Type B pancreatic cell (in vitro differentiated cells): Measurements from ENCODE around the gene DYNLRB1. TPM values are rescaled to one million over a fixed set of nuclear protein-coding genes. Genes with fewer than 3 reads are reported as not detected.
"Not testable (repeated sequence)": the region's sequence is repeated elsewhere in the genome, so short reads cannot be mapped to it uniquely, and the experiment has no call there.

ENCODE experiments used
- DNase-seq: peaks from one replicate; pipeline ENCODE4 v3.0.0; 2021; ENCODE audit warnings: mixed read lengths; ENCODE audit not compliant: unreplicated experiment; ENCODE audit errors: extremely low spot score
- H3K27ac Mint-ChIP-seq: 2 replicates; pipeline ENCODE4 v1.8.0; 2021; ENCODE audit warnings: mild to moderate bottlenecking, mixed read lengths
- H3K27me3 Mint-ChIP-seq: 2 replicates; pipeline ENCODE4 v1.8.0; 2021; ENCODE audit warnings: mixed read lengths
- H3K36me3 Mint-ChIP-seq: 2 replicates; pipeline ENCODE4 v1.8.0; 2021; ENCODE audit warnings: mixed read lengths
- H3K4me1 Mint-ChIP-seq: one replicate; pipeline ENCODE4 v1.8.0; 2021; ENCODE audit warnings: mixed read lengths; ENCODE audit not compliant: unreplicated experiment
- H3K4me3 Mint-ChIP-seq: 2 replicates; pipeline ENCODE4 v1.8.0; 2021; ENCODE audit warnings: mild to moderate bottlenecking, mixed read lengths
- H3K9me3 Mint-ChIP-seq: 2 replicates; pipeline ENCODE4 v1.8.0; 2021; ENCODE audit warnings: mixed read lengths
- total RNA-seq: library from RNA; stranded (reverse); gene quantifications from 2 replicates; pipeline ENCODE4 v1.2.1, GENCODE V29; 2021; ENCODE audit warnings: low replicate concordance
- TF ChIP-seq, protein P1 (sequence below): fragments of 200-600 bp; sonication (generic); conservative IDR thresholded peaks from 2 replicates; pipeline ENCODE4 v1.5.0; 2021; ENCODE audit warnings: antibody characterized with exemption, mild to moderate bottlenecking

The DYNLRB1 gene
- total RNA-seq, 1 donor from 2014 or later: 164 TPM

GRCh38 chr20:34514897-34515483 is 1.2 kb upstream of the DYNLRB1 start:
- H3K27me3 Mint-ChIP-seq: no peaks in the 10 kb centered on the region
- peaks cover 40% of the 10 kb centered on the region for H3K4me1 Mint-ChIP-seq
- H3K27ac Mint-ChIP-seq: peak overlapping the region; percentile 100
- DNase-seq: no peak
- peak overlapping the region; percentile 99 for H3K4me3 Mint-ChIP-seq
- no peaks in the 10 kb centered on the region for H3K9me3 Mint-ChIP-seq
- TF ChIP-seq, protein P1, sequence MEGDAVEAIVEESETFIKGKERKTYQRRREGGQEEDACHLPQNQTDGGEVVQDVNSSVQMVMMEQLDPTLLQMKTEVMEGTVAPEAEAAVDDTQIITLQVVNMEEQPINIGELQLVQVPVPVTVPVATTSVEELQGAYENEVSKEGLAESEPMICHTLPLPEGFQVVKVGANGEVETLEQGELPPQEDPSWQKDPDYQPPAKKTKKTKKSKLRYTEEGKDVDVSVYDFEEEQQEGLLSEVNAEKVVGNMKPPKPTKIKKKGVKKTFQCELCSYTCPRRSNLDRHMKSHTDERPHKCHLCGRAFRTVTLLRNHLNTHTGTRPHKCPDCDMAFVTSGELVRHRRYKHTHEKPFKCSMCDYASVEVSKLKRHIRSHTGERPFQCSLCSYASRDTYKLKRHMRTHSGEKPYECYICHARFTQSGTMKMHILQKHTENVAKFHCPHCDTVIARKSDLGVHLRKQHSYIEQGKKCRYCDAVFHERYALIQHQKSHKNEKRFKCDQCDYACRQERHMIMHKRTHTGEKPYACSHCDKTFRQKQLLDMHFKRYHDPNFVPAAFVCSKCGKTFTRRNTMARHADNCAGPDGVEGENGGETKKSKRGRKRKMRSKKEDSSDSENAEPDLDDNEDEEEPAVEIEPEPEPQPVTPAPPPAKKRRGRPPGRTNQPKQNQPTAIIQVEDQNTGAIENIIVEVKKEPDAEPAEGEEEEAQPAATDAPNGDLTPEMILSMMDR: no peak
- H3K36me3 Mint-ChIP-seq: peaks cover 15% of the 10 kb centered on the region

DNA sequence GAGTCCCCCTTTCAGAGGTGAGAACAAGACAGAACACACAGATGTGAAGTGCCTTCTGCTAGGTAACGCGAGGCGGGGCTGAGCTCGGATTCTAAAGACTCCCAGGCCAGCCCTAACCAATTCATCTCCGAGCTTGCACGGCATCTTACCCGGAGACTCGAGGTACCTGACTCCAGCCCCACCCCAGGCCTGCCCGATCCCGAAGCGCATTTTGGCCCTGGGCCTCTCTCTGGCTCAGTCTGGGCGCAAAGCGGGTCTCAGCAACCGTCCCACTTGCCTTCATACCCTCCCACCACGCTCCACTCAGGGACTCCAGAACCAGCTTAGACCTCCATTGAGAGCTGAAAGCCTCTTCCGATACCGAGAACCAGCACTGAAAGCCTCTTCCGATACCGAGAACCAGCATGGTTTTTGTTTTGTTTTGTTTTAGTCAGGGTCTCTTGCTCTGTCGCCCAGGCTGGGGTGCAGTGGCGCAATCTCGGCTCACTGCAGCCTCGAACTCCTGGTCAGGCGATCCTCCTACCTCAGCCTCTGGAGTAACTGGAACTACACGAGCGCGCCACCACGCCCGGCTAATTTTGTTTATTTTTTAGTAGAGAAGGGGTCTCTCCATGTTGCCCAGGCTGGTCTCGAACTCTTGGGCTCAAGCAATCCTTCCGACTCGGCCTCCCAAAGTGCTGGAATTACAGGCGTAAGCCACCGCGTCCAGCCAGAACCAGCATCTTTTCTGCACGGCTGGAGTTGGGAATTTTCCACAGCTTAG is 557 bp upstream of the DYNLRB1 start:
- no peaks in the 10 kb centered on the region for H3K9me3 Mint-ChIP-seq
- peak; percentile 87 for DNase-seq
- H3K4me3 Mint-ChIP-seq: peak overlapping the region; percentile 99
- peak overlapping the region; percentile 100 for H3K27ac Mint-ChIP-seq
- peaks cover 40% of the 10 kb centered on the region for H3K4me1 Mint-ChIP-seq
- TF ChIP-seq, protein P1: no peak
- H3K36me3 Mint-ChIP-seq: peaks cover 18% of the 10 kb centered on the region
- H3K27me3 Mint-ChIP-seq: no peaks in the 10 kb centered on the region

DNA sequence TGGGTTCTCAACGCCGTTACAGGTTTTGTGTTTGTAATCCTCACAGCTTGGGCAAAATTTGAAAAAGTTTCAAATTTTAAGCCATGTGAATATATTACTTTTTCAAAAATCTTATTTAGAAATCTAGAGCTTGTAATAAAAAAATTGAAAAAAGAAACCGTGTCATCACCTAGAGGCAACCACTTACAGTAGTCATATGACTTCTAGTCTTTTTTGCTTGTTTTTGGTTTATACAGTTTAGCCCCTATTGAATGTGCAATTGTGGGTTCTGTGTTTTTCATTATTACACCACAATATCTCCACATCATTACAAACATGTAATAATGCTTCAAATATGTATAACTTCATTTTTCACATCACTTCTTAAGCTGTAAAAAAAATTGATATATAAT is 888 bp downstream of the DYNLRB1 start:
- H3K4me1 Mint-ChIP-seq: peaks cover 41% of the 10 kb centered on the region
- peaks cover 21% of the 10 kb centered on the region for H3K36me3 Mint-ChIP-seq
- no peaks in the 10 kb centered on the region for H3K27me3 Mint-ChIP-seq
- DNase-seq: no peak
- no peaks in the 10 kb centered on the region for H3K9me3 Mint-ChIP-seq
- TF ChIP-seq, protein P1: no peak
- H3K4me3 Mint-ChIP-seq: peak overlapping the region; percentile 99
- peak overlapping the region; percentile 100 for H3K27ac Mint-ChIP-seq

DNA sequence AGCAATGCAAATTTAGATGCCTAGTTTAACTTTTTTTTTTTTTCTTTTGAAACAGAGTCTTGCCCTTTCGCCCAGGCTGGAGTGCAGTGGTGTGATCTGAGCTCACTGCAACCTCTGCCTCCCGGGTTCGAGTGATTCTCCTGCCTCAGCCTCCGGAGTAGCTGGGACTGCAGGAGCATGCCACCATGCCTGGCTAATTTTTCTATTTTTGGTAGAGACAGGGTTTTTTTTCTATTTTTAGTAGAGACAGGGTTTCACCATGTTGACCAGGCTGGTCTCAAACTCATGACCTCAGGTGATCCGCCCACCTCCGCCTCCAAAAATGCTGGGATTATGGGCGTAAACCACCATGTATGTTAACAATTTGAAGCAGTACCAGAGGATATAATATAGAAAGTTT is 2.6 kb downstream of the DYNLRB1 start:
- Mint-ChIP-seq H3K4me1 (peaks cover 40% of the 10 kb centered on the region), H3K36me3 (peaks cover 20% of the 10 kb centered on the region)

GRCh38 chr20:34519841-34520240 is 3.6 kb downstream of the DYNLRB1 start:
- peaks cover 24% of the 10 kb centered on the region for H3K36me3 Mint-ChIP-seq
- H3K9me3 Mint-ChIP-seq, H3K4me3 Mint-ChIP-seq, H3K27me3 Mint-ChIP-seq: not testable (repeated sequence)
- peaks cover 41% of the 10 kb centered on the region for H3K4me1 Mint-ChIP-seq
- H3K27ac Mint-ChIP-seq: peak overlapping the region; percentile 21
- DNase-seq: peak; percentile 37

More for the DNA sequence above, 2.6 kb downstream of the DYNLRB1 start:
- not testable (repeated sequence) for H3K9me3 Mint-ChIP-seq, H3K27me3 Mint-ChIP-seq
- Mint-ChIP-seq H3K27ac (peak overlapping the region; percentile 61), H3K4me3 (peak overlapping the region; percentile 84)
- DNase-seq: peak; percentile 47

DNA sequence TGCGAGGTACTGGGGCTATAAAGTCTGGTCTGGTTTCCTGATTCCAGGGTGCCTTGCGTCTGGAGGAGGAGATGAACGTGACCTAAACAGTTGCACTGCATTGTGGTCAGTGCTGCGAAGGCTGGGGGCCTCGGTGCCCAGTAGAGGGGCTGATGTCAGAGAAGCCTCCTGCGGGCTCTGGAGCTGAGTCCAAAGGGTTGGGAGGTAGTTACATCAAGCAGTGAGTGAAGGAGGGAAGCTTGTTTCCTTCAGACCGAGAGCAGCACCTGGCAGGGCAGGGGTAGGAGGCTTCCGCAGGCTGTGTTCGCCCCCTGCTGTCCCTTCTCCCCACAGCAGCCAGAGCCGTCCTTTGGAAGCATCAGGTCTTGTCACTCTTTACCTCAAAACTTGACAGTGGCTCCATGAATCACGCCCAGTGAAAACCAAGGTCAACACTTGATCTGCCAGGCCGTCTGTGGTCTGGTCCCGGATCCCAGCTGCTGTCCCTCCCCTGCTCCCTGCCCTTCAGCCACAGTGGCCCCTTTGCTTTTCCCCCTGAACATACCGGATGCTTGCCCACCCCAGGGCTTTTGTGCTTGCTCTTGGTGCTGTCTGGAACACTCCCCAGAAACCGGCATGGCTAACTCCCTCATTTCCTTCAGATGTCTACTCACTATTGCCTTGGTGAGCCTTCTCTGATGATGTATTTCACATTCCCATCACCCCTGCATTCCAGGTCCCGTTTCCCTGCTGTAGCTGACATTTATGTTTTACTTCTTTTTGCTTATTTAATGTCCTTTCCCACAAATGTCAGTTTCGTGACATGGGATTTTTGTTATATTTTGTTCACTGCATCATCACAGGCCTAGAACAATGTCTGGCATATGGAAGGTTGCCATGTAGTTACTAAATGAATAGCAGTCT is 7.0 kb downstream of the DYNLRB1 start:
- H3K36me3 Mint-ChIP-seq: peaks cover 36% of the 10 kb centered on the region
- H3K9me3 Mint-ChIP-seq: no peaks in the 10 kb centered on the region
- no peaks in the 10 kb centered on the region for H3K27me3 Mint-ChIP-seq
- DNase-seq: peak; percentile 77
- peak overlapping the region; percentile 100 for H3K27ac Mint-ChIP-seq
- TF ChIP-seq, protein P1: peak; percentile 80
- peaks cover 45% of the 10 kb centered on the region for H3K4me1 Mint-ChIP-seq
- no peak overlapping the region for H3K4me3 Mint-ChIP-seq
